HG02970 (cell line): ENCODE data around the gene VSTM1.
"Not testable (repeated sequence)": the region's sequence is repeated elsewhere in the genome, so short reads cannot be mapped to it uniquely, and the experiment has no call there.

Experiments used
- ATAC-seq: cut with Tn5 transposase; IDR thresholded peaks from one replicate; pipeline ENCODE4 v1.9.1; 2021; ENCODE audit warnings: mild to moderate bottlenecking, moderate library complexity, moderate number of reproducible peaks; ENCODE audit not compliant: unreplicated experiment, low FRiP score

Gene VSTM1, protein sequence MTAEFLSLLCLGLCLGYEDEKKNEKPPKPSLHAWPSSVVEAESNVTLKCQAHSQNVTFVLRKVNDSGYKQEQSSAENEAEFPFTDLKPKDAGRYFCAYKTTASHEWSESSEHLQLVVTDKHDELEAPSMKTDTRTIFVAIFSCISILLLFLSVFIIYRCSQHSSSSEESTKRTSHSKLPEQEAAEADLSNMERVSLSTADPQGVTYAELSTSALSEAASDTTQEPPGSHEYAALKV

DNA sequence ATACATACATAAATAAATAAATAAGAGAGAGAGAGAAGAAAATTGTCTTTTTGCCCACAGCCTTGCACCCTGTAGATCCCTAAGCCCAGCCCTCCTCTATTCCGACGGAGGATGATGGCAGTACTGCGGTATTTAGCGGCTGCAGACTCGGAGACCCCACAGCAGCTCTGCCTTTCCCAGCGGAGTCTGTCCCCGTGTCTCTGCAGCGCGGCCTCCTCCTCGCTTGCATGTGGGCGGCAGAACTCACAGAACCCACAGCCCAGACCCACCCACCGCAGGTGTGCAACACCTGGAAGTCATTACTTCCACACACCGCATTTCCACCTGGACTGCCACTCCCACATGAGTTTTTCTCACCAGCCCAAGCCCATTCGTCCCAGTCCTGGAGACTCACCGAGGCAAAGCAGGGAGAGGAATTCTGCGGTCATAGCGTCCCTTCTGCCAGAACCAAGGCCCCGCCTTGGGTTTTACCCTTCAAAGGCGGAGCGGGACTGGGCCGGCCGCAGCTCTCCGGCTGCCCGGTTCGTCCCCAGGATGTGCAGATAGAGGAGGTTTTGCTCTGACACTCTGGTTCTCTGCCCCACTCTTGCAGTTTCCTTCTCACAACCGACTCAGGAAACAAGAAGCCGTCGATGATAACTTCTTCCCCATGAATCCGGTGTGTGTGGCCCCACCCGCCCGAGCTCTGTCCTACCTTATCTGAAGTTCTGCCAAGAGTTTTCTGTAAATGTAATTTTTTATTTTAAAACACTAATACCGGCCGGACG lies at the start of gene VSTM1:
Gene VSTM1 (minus strand): TSS at position 548 of the 767 bp plus-strand sequence. CDS start 120 bp downstream, at position 428.
- ATAC-seq = no peak

DNA sequence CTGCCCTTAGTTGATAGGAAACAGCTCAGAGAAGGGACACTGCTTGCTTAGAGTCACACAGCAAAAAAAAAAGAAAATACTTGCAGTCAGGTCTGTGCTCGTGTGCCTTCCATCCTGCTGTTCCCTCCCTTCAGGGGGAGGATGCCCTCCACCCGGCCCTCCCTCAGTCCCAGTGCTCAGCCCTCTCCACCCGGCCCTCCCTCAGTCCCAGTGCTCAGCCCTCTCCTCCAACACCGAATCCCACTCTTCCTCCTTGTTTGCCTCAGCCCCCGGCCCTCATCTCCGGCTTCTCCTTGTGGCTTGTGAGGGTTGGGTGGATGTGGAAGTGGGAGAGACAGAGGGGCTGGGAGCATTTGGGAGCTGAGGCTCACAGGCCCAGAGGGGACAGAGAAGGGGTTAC lies 46.0 kb upstream of the VSTM1 start:
- no peak for ATAC-seq

DNA sequence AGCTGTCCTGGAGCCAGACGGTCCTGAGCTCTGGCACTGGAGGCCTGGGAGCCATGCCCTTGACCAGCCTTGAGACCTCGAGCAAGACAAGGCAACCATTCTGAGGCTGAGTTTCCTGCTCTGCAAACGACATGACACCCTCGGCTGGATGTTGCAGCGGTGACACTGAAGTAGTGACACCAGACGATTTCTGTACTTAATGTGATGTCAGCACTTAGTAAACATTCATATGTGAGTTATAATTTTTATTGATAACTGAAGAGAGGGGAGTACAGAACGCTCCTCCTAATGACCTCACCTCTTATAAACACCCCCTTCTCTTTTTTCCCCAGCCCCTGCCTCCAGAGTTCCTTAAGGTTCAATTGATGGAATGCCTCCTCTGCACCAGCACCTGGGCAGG lies 44.8 kb upstream of the VSTM1 start:
- no peak for ATAC-seq

DNA sequence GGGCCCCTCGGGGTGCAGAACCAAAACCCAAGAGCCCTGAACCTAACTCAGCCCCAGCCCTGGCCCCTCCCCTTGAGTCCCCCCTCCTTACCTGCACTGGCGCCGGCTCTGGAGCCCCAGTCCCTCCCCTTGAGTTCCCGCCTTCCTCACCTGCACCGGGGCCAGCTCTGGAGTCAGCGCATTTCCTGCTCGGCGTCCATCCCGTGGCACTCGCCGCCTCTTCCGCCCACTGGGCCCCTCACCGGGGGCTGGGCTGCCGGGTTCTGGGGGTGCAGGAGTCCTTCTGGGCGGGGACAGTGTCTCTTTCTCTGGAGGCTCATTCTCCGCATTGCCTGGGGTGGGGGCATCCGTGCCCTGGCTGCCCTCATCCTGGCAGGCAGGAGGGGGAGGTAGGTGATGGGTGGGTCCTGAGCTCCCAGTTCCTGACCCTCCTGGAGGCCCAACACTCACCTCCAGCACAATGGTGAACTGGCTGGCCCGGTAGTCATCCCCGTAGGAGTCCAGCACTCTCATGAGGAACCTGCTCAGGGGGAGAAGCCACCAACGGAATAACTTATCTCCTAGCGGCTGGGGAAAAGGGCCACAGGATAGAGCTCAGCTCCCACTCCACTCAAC lies 44.3 kb upstream of the VSTM1 start:
- no peak for ATAC-seq

DNA sequence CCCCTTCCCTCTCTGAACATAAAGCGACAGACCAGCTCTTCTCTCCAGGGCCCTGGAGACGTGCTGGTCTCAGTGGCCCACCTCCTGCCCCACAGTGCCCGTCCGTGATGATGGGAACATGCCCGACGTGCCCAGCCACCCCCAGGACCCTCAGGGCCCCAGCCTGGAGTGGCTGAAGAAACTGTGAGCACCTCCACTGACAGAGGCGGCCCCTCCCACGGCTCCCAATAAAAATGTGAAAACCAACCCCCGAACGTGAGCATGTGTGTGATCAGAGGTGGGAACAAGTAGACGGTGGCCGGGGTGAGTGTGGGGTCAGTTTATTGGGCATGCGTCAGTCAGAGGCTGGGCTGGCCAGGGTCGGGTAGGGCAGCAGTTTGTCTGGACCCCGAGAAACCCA lies 43.0 kb upstream of the VSTM1 start:
- ATAC-seq = no peak

DNA sequence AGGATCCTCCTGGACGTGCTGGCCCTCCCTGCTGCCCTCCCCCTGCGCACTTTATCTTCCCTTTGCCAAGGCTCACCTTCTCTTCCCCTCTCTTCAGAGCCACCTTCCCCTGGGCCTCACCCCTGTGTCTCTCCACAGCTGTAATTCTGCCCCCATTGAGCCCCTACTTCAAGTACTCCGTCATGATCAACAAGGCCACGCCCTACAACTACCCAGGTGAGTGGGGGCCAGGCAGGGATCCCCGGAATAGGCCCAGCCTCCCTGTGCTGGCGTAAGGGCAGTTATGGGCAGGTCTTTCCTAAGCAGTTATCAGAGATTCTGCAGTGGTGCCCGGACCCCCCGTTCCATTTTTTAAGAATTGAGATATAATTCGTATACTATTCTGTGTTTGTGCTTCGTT lies 42.1 kb upstream of the VSTM1 start:
- no peak for ATAC-seq

DNA sequence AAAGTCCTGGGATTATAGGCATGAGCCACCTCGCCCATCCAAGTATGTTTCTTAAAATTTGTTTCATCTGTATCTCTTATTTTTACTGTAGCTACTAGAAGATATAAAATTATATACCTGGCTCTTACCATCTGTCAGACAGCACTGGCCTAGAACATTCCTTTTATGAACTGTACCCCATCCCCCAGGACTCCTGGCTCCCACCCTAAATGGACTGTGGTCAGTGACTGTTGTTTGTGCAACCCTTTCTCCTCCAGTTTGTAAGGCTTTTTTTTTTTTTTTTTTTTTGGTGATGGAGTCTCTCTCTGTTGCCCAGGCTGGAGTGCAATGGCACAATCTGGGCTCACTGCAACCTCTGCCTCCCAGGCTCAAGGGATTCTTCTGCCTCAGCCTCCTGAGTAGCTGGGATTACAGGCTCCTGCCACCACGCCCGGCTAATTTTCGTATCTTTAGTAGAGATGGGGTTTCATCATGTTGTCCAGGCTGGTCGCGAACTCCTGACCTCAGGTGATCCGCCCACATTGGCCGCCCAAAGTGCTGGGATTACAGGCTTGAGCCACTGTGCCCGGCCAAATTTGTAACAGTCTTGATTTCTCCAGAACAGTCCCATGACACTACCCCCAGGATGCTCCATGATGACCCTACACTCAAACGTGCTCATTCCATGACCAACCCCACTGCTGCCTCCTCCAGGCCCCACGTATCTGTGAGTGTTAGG lies 41.5 kb upstream of the VSTM1 start:
- ATAC-seq = no peak

DNA sequence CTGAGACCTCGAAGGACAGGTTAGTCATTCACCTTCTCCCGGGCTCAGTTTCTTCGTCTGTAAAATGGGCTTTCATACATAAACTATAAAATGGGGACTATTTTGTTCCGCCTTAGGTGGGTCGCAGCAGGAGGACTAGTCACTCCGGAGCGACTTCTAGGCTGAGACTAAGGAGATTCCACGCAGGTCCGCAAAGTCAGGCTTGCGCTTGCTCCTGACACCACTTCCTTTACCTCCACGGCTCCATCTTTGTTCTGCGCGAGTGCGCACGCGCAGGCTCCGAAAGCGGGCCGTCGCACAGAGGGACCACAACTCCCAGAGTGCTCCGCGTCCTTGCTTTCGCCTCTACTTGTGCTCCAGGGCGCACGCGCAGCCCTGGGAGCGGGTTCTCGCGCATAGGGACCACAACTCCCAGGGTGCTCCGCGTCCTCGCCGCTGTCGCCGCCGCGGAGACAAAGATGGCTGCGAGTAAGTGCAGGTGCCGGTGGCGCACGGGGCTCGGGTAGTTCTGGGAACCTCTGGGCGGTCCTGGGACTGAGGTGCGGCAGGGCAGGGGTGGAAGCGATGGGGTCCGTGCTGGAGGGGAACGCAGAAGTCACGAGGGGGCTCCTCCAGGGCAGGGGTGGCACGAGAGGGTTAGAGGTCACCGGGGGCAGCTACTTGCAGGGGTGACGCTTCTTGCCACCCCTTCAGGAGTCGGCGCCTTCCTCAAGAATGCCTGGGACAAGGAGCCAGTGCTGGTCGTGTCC lies 38.9 kb upstream of the VSTM1 start, which contains the start of gene NDUFA3:
Gene NDUFA3 (plus strand): TSS at position 435 of the 749 bp plus-strand sequence. CDS start 24 bp downstream, at position 459.
- ATAC-seq = peak; percentile 96

DNA sequence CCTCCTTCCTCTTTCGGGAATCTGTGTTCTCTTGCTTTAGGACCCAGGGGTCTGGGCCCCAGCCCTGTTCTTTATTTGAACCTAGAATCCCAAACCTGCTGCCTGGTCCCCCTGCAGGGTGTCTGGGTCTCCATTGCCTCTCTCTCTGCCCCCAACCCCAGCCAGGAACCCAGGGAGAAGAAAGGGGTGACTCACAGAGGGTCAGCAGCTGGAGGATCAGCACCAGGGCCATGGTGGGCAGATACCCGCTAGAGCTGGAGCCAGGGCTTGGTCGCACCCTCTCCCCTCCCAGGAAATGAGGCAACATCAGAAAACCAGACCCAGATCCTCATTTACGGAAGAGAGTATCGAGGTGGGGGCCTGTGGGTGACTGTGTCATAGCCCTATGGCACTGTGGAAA lies 36.9 kb upstream of the VSTM1 start, which contains the start of gene OSCAR:
Gene OSCAR (minus strand): TSS at position 243 of the 400 bp plus-strand sequence. CDS start 11 bp downstream, at position 232.
- no peak for ATAC-seq

DNA sequence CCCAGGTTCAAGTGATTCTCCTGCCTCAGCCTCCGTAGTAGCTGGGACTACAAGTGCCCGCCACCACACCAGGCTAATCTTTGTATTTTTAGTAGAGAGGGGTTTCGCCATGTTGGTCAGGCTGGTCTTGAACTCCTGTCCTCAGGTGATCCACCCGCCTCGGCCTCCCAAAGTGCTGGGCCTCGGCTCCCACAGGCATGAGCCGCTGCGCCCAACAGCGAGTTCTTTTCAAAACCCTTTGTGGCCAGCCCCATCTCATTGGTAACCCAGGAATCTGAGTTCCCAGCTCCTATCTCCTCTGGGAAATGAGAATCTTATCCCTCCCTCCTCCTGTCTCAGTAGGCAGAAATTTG lies 36.2 kb upstream of the VSTM1 start:
- not testable (repeated sequence) for ATAC-seq

DNA sequence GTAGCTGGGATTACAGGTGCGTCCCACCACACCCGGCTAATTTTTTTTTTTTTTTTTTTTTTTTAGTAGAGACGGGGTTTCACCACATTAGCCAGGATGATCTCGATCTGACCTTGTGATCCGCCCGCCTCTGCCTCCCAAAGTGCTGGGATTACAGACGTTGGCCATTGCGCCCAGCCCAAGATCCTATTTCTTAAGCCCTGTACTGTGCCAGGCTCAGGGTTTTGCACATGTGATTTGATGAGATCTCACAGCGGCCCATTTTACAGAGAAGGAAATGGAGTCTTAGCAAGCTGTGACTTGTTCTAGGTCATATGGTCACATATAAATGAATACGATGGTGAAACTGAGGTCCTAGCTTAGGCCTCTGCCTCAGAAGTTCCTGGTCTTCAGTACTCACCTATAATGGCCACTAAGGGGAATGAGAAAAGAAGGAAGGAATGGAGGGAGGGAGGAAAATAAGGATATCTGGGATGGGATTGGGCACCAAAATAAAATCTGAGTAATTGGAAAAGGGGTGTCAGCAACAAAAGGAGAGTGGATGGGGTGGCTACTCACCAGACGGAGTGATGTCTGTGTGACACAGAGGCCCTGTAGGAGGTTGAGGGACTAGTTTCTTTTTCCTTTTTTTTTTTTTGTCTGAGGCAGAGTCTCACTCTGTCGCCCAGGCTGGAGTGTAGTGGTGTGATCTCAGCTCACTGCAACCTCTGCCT lies 35.6 kb upstream of the VSTM1 start:
- ATAC-seq = no peak

DNA sequence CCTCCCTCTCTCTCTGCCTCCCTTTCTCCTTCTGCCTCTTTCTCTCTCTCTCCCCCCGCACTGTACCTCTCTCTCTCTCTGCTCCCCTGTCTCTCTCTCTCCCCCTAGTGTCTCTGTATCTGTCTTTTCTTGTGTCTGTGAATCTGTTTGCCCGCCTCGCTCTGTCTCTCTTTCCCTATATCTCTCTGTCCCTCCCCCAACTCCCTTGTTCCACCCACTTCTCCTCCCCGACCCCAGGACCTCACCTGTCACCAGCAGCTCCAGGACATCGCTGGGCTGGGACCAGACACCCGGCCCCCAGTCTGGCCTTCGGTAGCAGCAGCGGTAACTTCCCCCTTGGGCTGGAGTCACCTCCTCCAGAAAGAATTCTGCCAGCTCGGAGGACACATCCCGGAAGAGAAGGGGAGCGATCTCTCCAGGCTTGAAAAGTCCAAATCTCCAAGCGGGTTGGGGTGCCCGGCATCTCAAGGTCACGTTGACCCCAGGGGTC lies 33.0 kb upstream of the VSTM1 start:
- no peak for ATAC-seq

DNA sequence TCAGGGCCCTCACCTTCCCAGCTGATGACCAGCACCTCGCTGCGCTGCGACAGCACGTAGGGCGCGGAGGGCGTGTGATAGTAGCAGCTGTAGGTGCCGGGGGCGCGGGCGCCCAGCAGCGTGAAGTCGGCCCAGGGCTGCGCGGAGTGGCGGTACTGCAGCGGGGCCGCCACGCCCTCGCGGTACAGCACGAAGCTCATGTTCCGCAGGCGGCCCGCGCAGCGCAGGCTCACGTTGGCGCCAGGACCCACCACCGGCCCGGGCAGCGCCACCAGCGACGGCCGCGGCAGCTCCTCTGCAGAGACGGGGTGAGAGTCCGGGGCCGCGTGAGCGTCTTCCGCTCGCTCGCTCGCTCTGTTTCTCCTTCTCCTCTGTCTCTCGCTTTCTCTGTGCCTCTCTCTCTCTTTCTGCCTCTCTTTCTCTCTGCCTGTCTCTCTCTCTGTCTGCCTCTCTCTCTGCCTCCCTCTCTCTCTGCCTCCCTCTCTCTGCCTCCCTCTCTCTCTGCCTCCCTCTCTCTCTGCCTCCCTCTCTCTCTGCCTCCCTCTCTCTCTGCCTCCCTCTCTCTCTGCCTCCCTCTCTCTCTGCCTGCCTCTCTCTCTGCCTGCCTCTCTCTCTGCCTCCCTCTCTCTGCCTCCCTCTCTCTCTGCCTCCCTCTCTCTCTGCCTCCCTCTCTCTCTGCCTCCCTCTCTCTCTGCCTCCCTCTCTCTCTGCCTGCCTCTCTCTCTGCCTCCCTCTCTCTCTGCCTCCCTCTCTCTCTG lies 32.3 kb upstream of the VSTM1 start:
- ATAC-seq = not testable (repeated sequence)

DNA sequence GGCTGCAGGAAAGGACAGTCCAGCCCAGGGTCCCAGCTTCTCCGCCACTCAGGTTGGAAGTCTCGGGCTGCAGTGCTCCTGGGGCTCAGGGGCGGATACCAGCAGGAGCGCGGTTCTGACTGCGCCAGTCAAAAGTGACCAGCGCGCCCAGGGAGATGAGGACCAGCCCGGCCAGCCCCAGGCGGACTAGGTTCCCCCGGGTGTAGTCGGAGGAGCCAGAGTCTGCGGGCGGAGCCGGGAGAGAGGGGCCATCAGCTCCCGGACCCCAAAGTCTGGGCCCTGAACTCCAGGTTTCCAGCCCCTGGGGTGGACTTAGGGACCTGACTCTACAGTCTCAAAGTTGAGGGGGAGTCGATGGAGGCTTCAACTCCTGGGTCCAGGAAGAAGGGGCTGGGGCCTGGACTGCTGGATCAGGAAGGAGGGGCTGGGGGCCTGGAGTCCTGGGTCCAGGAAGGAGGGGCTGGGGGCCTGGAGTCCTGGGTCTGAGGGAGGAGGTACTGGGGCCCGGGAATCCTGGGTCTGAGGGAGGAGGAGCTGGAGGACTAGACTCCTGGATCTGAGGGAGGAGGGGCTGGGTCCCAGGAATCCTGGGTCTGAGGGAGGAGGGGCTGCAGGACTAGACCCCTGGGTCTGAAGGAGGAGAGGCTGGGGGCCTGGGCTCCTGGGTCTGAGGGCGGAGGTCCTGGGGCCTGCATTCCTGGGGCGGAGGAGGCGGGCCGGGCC lies 31.6 kb upstream of the VSTM1 start:
- ATAC-seq = no peak

DNA sequence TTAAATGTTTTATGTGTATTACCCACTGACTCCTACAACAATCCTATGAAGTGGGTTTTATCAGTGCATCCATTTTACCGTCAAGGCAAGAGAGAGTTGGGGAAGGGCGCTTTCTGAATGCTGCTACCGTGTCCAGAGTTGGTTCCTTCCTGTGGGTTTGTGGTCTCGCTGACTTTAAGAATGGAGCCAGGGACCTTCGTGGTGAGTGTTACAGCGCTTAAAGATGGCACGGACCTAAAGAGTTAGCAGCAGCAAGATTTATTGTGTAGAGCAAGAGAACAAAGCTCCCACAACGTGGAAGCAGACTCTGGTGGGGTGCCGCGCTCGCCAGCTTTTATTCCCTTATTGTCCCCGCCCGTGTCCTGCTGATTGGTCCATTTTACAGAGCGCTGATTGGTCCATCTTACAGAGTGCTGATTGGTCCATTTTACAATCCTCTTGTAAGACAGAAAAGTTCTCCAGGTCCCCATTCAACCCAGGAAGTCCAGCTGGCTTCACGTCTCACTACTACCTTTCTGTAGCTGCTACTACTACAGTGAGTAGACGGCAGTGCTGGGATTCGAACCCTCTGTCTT lies 30.8 kb upstream of the VSTM1 start:
- no peak for ATAC-seq

DNA sequence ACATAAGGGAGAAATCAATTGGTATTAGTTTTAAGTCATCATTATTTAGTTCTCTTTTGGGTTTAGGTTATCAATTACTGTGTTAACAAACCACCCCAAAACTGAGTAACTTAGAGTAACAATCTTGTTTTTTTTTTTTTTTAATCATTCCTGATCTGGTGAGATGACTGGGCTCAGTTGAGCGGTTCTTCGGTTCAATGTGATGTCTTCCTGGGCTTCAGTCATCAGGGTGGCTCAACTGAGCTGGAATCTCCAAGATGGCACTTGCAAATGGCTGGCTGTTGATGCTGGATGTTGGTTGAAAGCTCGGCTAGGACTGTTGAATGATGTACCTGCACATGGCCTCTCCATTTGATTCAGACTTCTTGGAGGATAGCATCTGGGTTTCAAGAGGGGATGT lies 20.7 kb upstream of the VSTM1 start:
- ATAC-seq = no peak

DNA sequence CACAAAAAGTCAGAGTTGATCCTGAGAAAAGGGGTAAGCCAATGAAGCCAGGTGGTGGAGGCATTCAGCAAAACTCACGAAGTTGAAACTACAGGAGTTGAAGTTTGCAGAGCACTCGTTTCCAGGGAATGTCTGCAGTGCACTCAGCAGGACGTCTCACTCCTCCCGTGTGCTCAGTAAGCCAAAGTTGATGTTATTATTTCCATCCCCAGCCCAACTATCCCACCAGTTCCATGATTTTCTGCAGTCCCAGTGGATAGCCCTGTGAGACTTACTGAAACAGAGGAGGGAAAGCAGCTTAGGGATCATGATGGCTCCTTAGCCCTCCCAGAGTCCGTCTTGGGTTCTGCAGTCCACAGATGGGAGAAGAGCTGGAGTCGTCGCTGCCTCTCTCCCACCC lies 17.3 kb upstream of the VSTM1 start, which contains the start of gene TARM1:
Gene TARM1 (minus strand): TSS at position 334 of the 400 bp plus-strand sequence. CDS start 25 bp downstream, at position 309.
- ATAC-seq = no peak

DNA sequence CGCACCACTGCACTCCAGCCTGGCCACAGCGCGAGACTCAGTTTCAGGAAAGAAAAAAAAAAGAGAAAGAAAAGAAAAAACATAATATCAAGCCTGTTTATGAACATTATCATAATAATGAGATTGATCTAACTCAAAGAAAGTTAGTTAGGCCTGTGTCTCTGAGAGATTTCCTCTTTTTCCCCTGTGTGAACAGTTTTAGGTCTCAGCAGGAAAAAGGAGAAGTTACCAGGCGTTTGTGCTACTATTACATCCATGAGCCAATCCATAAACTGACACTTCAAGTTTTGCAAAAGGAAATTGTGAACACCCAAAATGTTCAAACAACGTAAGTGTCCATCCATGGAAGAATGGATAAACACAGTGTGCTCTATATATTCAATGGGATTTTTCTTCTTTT lies 13.6 kb upstream of the VSTM1 start:
- ATAC-seq = no peak
